Esophagus muscularis mucosa (tissue), 4 donors: ENCODE data around the gene KRT13. TPM values are rescaled to one million over a fixed set of nuclear protein-coding genes. Genes with fewer than 3 reads are reported as not detected.

Experiments
- DNase-seq: peaks from one replicate; pipeline ENCODE4 v3.0.0-alpha.2; 2017; ENCODE audit errors: extremely low spot score
- H3K27ac ChIP-seq, 4 donors: fragments of 200-600 bp; sonication (generic); replicated peaks in 1 of 4; 1 replicate in 3 of 4; 2 replicates in 1 of 4; pipeline ENCODE4 v1.5.1; 2016 to 2019; ENCODE audit warnings: mild to moderate bottlenecking in 1 of 4
- H3K27me3 ChIP-seq, 4 donors: fragments of 200-600 bp; sonication (generic); one replicate each; pipeline versions ENCODE4 v1.5.1 to v1.6.0; 2016 to 2019
- H3K36me3 ChIP-seq, 4 donors: fragments of 200-600 bp; sonication (generic); one replicate each; pipeline ENCODE4 v1.5.1; 2016 to 2019
- H3K4me1 ChIP-seq, 4 donors: fragments of 200-600 bp; sonication (generic); one replicate each; pipeline ENCODE4 v1.5.1; 2016 to 2019
- H3K4me3 ChIP-seq, 4 donors: fragments of 200-600 bp; sonication (generic); 1 replicate in 2 of 4; 2 replicates in 2 of 4; pipeline ENCODE4 v1.5.1; 2016 to 2019; ENCODE audit warnings: mild to moderate bottlenecking in 4 of 4, moderate library complexity in 1 of 4
- H3K9me3 ChIP-seq, 4 donors: fragments of 200-600 bp; sonication (generic); 1 replicate in 3 of 4; 2 replicates in 1 of 4; pipeline ENCODE4 v1.5.1; 2016 to 2019
- CTCF ChIP-seq, 3 experiments: fragments of 200-600 bp in 2 of 3; fragments of 450-650 bp in 1 of 3; sonication (generic) in 2 of 3; IDR thresholded peaks; one replicate each; pipeline ENCODE4 v1.5.1; 2017 to 2019; ENCODE audit warnings: antibody characterized with exemption in 3 of 3, mild to moderate bottlenecking in 2 of 3, moderate library complexity in 1 of 3
- EP300 ChIP-seq: sonication (generic); formaldehyde crosslinking; IDR thresholded peaks from one replicate; pipeline ENCODE4 v1.6.1; 2017; ENCODE audit warnings: antibody characterized with exemption
- POLR2A ChIP-seq: fragments of 450-650 bp; IDR thresholded peaks from one replicate; pipeline ENCODE4 v1.6.1; 2017; ENCODE audit warnings: antibody characterized with exemption, moderate library complexity, mild to moderate bottlenecking, low read depth
- POLR2AphosphoS5 ChIP-seq, 2 donors: sonication (generic); formaldehyde crosslinking; IDR thresholded peaks; one replicate each; pipeline ENCODE4 v1.6.1; 2017; ENCODE audit warnings: antibody characterized with exemption in 2 of 2
- WGBS: methylation state at CpG from one replicate; pipeline ENCODE4 v1.1.5; 2018; 5-methylcytosine and 5-hydroxymethylcytosine counted together
- intact Hi-C: fragments of 100-400 bp; cut with DNase I; formaldehyde crosslinking; loops from one replicate; pipeline ENCODE4 v1.15.1; 2023
- total RNA-seq, 4 donors: library from RNA; depleted of rRNA; stranded (reverse); fragments of >200 nt; gene quantifications; one replicate each; pipeline versions ENCODE4 v1.1.0 to v1.2.1, GENCODE V29; 2016

Gene KRT13
- total RNA-seq, 4 donors from 2014 or later, result 0.39 to 23.3 (median 0.52) TPM; not detected in 1

- intact Hi-C loops, result no loop called here
- peaks cover 0 to under 1% (median 0%) of the 10 kb centered on the region in 4 donors for H3K9me3 ChIP-seq
- no peak overlapping the region for H3K4me3 ChIP-seq
- peaks cover 13 to 44% (median 42%) of the 10 kb centered on the region in 4 donors for H3K4me1 ChIP-seq
- 80% methylated on average over 15 of the region's 15 CpGs for WGBS
- H3K27me3 ChIP-seq, result no peaks in the 10 kb centered on the region
- H3K36me3 ChIP-seq, result no peaks in the 10 kb centered on the region
- no peak for DNase-seq
- H3K27ac ChIP-seq, result no peak overlapping the region
- TF ChIP-seq POLR2A (no peak), CTCF (IDR thresholded peaks at IDR 0.05) (no peak), EP300 (no peak), POLR2AphosphoS5 (IDR thresholded peaks at IDR 0.05) (no peak)
Measured at GRCh38 chr17:41462705-41463104, 42.7 kb downstream of the KRT13 start.

GRCh38 chr17:41457676-41458075 is 47.7 kb downstream of the KRT13 start:
- Histone ChIP-seq H3K4me1 (peaks cover 0 to 27% (median 23%) of the 10 kb centered on the region in 4 donors), H3K4me3 (no peak overlapping the region), H3K27me3 (no peaks in the 10 kb centered on the region), H3K36me3 (no peaks in the 10 kb centered on the region), H3K9me3 (no peaks in the 10 kb centered on the region), H3K27ac (no peak overlapping the region)
- intact Hi-C loops, result no loop called here
- 34% methylated on average over 4 of the region's 4 CpGs for WGBS
- no peak for TF ChIP-seq EP300
- no peak for TF ChIP-seq CTCF (IDR thresholded peaks at IDR 0.05)
- no peak for TF ChIP-seq POLR2AphosphoS5 (IDR thresholded peaks at IDR 0.05)
- no peak for DNase-seq

GRCh38 chr17:41456204-41456603 is 49.2 kb downstream of the KRT13 start:
- no peak for DNase-seq
- TF ChIP-seq EP300, result no peak
- no peak for TF ChIP-seq POLR2AphosphoS5 (IDR thresholded peaks at IDR 0.05)
- TF ChIP-seq CTCF (IDR thresholded peaks at IDR 0.05), result no peak
- Histone ChIP-seq H3K27me3 (no peaks in the 10 kb centered on the region), H3K4me3 (no peak overlapping the region), H3K27ac (no peak overlapping the region), H3K9me3 (peaks cover 0 to 4% (median 0%) of the 10 kb centered on the region in 4 donors), H3K36me3 (no peaks in the 10 kb centered on the region), H3K4me1 (peaks cover 0 to 24% (median 21%) of the 10 kb centered on the region in 4 donors)
- WGBS, result 75% methylated on average over 3 of the region's 3 CpGs
- intact Hi-C loops, result no loop called here

- Histone ChIP-seq H3K9me3 (peaks cover 0 to 4% (median 0%) of the 10 kb centered on the region in 4 donors), H3K36me3 (no peaks in the 10 kb centered on the region), H3K4me3 (no peak overlapping the region), H3K27me3 (no peaks in the 10 kb centered on the region), H3K4me1 (peaks cover 0 to 24% (median 21%) of the 10 kb centered on the region in 4 donors), H3K27ac (no peak overlapping the region)
- DNase-seq, result no peak
- TF ChIP-seq POLR2AphosphoS5 (IDR thresholded peaks at IDR 0.05) (no peak), CTCF (IDR thresholded peaks at IDR 0.05) (no peak), POLR2A (no peak), EP300 (no peak)
- WGBS, result 100% methylated on average over 1 of the region's 1 CpG
- intact Hi-C loops, result no loop called here
Measured at GRCh38 chr17:41455236-41455635, 50.2 kb downstream of the KRT13 start.

GRCh38 chr17:41453066-41453465 is 52.3 kb downstream of the KRT13 start:
- intact Hi-C loops, result no loop called here
- TF ChIP-seq POLR2A, result no peak
- TF ChIP-seq EP300, result no peak
- no peak for TF ChIP-seq POLR2AphosphoS5 (IDR thresholded peaks at IDR 0.05)
- TF ChIP-seq CTCF (IDR thresholded peaks at IDR 0.05), result no peak
- H3K27me3 ChIP-seq, result no peaks in the 10 kb centered on the region
- whole genome bisulfite sequencing, result 86% methylated on average over 3 of the region's 3 CpGs
- no peak overlapping the region for H3K27ac ChIP-seq
- no peaks in the 10 kb centered on the region for H3K36me3 ChIP-seq
- peaks cover 0 to 16% (median 15%) of the 10 kb centered on the region in 4 donors for H3K4me1 ChIP-seq
- H3K4me3 ChIP-seq, result no peak overlapping the region
- peaks cover 0 to 4% (median 0%) of the 10 kb centered on the region in 4 donors for H3K9me3 ChIP-seq
- no peak for DNase-seq
